Loucy (cell line): ENCODE data around the gene PPP2R2B.

Source experiments
- H2AFZ ChIP-seq: fragments of 200-600 bp; sonication (generic); 2 replicates; pipeline ENCODE4 v1.6.0; 2016; ENCODE audit warnings: antibody characterized with exemption, mild to moderate bottlenecking, low read length, moderate library complexity
- H3F3A ChIP-seq: fragments of 200-600 bp; 2 replicates; pipeline ENCODE4 v1.6.0; 2016; ENCODE audit warnings: antibody characterized with exemption, low read depth, mild to moderate bottlenecking
- H3K27me3 ChIP-seq: fragments of 200-600 bp; sonication (generic); 2 replicates; pipeline ENCODE4 v1.6.1; 2014; ENCODE audit warnings: low read length, mild to moderate bottlenecking; ENCODE audit not compliant: insufficient read depth, poor library complexity, severe bottlenecking
- H3K36me3 ChIP-seq: fragments of 200-600 bp; sonication (generic); 2 replicates; pipeline ENCODE4 v1.6.1; 2016; ENCODE audit warnings: low read length; ENCODE audit not compliant: insufficient read depth
- H3K4me1 ChIP-seq: fragments of 200-600 bp; sonication (generic); 2 replicates; pipeline ENCODE4 v1.5.1; 2014; ENCODE audit warnings: low read length, mild to moderate bottlenecking; ENCODE audit not compliant: insufficient read depth, poor library complexity, severe bottlenecking
- H3K4me2 ChIP-seq: fragments of 200-600 bp; sonication (generic); 2 replicates; pipeline ENCODE4 v1.6.0; 2014; ENCODE audit warnings: antibody characterized with exemption, low read length, low read depth, mild to moderate bottlenecking; ENCODE audit not compliant: poor library complexity, severe bottlenecking
- H3K4me3 ChIP-seq: fragments of 200-600 bp; sonication (generic); 2 replicates; pipeline ENCODE4 v1.5.1; 2014; ENCODE audit warnings: low read length, mild to moderate bottlenecking, mixed read lengths; ENCODE audit not compliant: poor library complexity, severe bottlenecking
- H3K79me2 ChIP-seq: fragments of 200-600 bp; sonication (generic); 2 replicates; pipeline ENCODE4 v1.6.1; 2014; ENCODE audit warnings: low read length; ENCODE audit not compliant: insufficient read depth
- H3K9ac ChIP-seq: fragments of 200-600 bp; sonication (generic); 2 replicates; pipeline ENCODE4 v1.6.0; 2014; ENCODE audit warnings: mild to moderate bottlenecking, low read depth, low read length, moderate library complexity; ENCODE audit not compliant: poor library complexity, severe bottlenecking
- H3K9me2 ChIP-seq: fragments of 200-600 bp; sonication (generic); replicated peaks from 2 replicates; pipeline ENCODE4 v1.6.1; 2016; ENCODE audit warnings: low read depth, low read length, mixed read lengths
- H3K9me3 ChIP-seq: fragments of 200-600 bp; sonication (generic); 2 replicates; pipeline ENCODE4 v1.6.1; 2014; ENCODE audit warnings: mild to moderate bottlenecking, antibody characterized with exemption, low read length, low read depth; ENCODE audit not compliant: insufficient read depth
- H4K20me1 ChIP-seq: fragments of 200-600 bp; sonication (generic); 2 replicates; pipeline ENCODE4 v1.6.0; 2014; ENCODE audit warnings: antibody characterized with exemption, low read length, mild to moderate bottlenecking; ENCODE audit not compliant: insufficient read depth, poor library complexity, severe bottlenecking
- EZH2phosphoT487 ChIP-seq: fragments of 200-600 bp; IDR thresholded peaks from 2 replicates; pipeline ENCODE4 v1.6.1; 2018; ENCODE audit warnings: antibody characterized with exemption, mild to moderate bottlenecking, moderate library complexity, borderline replicate concordance
- TF ChIP-seq, protein P1 (sequence below): fragments of 200-600 bp; sonication (generic); conservative IDR thresholded peaks from 2 replicates; pipeline ENCODE4 v1.5.1; 2014; ENCODE audit warnings: mild to moderate bottlenecking, antibody characterized with exemption, low read length

The PPP2R2B gene

DNA sequence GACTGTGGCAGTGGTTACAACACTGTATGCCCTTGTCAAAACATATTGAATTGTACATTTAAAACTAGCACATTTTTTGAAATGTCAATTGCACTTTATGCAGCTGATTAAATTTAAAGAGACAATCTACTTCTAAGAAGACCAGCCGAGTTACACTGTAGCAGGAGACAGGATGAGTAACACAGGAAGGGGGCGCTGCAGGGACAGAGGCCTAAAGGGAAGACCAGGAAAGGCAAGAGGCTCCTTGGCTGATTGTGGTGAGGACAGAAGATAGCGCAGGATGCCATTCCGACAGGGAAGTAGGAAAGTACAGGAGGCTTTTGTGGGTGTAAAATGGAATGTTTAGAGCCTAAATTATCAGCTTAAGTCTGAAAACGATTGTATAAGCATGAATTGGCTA is 28.2 kb upstream of the PPP2R2B start:
- TF ChIP-seq, protein P1, sequence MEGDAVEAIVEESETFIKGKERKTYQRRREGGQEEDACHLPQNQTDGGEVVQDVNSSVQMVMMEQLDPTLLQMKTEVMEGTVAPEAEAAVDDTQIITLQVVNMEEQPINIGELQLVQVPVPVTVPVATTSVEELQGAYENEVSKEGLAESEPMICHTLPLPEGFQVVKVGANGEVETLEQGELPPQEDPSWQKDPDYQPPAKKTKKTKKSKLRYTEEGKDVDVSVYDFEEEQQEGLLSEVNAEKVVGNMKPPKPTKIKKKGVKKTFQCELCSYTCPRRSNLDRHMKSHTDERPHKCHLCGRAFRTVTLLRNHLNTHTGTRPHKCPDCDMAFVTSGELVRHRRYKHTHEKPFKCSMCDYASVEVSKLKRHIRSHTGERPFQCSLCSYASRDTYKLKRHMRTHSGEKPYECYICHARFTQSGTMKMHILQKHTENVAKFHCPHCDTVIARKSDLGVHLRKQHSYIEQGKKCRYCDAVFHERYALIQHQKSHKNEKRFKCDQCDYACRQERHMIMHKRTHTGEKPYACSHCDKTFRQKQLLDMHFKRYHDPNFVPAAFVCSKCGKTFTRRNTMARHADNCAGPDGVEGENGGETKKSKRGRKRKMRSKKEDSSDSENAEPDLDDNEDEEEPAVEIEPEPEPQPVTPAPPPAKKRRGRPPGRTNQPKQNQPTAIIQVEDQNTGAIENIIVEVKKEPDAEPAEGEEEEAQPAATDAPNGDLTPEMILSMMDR, result no peak
- TF ChIP-seq EZH2phosphoT487, result no peak
- Histone ChIP-seq H3K36me3 (no peaks in the 10 kb centered on the region), H3K4me3 (no peak overlapping the region), H3K9me2 (no peaks in the 10 kb centered on the region), H4K20me1 (no peaks in the 10 kb centered on the region), H3K27me3 (no peaks in the 10 kb centered on the region), H3K79me2 (no peaks in the 10 kb centered on the region), H3K4me2 (no peak overlapping the region), H2AFZ (no peak overlapping the region), H3K4me1 (no peaks in the 10 kb centered on the region), H3F3A (no peaks in the 10 kb centered on the region), H3K9me3 (no peaks in the 10 kb centered on the region), H3K9ac (no peak overlapping the region)

DNA sequence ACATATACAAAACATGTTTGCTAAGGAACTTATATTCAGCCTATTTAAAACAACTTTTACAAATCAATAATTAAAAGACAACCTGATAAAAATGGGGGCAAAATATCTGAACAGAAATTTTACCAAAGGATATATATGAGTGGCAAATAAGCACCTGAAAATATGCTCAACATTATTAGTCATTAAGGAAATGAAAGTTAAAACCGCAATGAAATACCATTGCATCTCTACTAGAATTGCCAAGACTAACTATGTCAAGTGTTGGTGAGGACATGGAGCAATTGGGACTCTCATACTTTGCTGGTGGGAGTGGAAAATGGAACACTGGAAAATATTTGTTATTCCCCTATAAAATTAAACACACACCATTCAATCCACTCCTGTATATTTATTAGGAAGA is 26.3 kb upstream of the PPP2R2B start:
- TF ChIP-seq EZH2phosphoT487, result no peak
- TF ChIP-seq, protein P1, result no peak
- Histone ChIP-seq H3K9ac (no peak overlapping the region), H4K20me1 (no peaks in the 10 kb centered on the region), H3K27me3 (no peaks in the 10 kb centered on the region), H3K4me1 (no peaks in the 10 kb centered on the region), H3K9me2 (no peaks in the 10 kb centered on the region), H3F3A (no peaks in the 10 kb centered on the region), H2AFZ (no peak overlapping the region), H3K36me3 (no peaks in the 10 kb centered on the region), H3K9me3 (no peaks in the 10 kb centered on the region), H3K4me2 (no peak overlapping the region), H3K4me3 (no peak overlapping the region), H3K79me2 (no peaks in the 10 kb centered on the region)

DNA sequence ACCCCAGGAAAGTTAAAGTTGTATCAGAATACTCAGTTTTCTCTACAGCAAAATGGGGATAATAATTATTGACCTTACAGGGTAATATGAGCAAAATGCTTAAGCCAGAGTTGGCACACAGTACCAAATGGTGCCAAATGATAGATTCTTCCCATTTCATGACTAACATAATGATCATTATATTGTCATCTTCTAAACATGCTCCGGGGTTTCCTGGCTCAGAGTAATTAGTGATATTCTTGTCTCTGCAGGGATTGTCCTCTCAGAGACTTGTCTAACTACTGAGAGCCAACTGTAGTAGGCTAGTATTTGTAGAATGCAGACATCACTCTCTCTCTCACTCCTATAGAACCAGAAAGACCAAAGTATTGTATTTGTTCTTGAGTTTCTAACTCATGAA is 25.2 kb upstream of the PPP2R2B start:
- Histone ChIP-seq H3K4me1 (no peaks in the 10 kb centered on the region), H3F3A (no peaks in the 10 kb centered on the region), H2AFZ (no peak overlapping the region), H3K9ac (no peak overlapping the region), H3K9me2 (no peaks in the 10 kb centered on the region), H3K79me2 (no peaks in the 10 kb centered on the region), H3K9me3 (no peaks in the 10 kb centered on the region), H3K36me3 (no peaks in the 10 kb centered on the region), H3K4me2 (no peak overlapping the region), H3K4me3 (no peak overlapping the region), H3K27me3 (no peaks in the 10 kb centered on the region), H4K20me1 (no peaks in the 10 kb centered on the region)
- no peak for TF ChIP-seq EZH2phosphoT487

DNA sequence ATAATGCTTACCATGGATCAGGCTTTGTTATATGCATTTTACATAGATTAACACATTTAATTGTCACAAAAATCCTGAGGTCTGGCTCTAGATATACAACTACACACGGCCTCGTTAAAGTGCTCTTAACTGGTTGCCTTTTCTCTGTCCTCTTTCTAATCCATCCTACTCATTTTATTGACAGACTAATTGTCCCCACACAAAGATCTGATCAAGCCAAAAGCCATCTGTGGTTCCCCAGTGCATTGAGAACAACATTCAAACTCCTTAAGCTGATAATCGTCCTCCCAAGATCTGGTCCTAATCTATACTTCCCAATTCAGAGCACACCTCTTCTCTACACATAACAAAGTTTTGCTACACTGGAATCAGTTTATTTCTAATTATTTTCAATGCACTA is 23.9 kb upstream of the PPP2R2B start:
- no peak overlapping the region for H3K4me3 ChIP-seq
- H3K4me1 ChIP-seq, result no peaks in the 10 kb centered on the region
- H3K79me2 ChIP-seq, result no peaks in the 10 kb centered on the region
- H3K9me3 ChIP-seq, result no peaks in the 10 kb centered on the region
- H4K20me1 ChIP-seq, result no peaks in the 10 kb centered on the region
- no peaks in the 10 kb centered on the region for H3F3A ChIP-seq
- no peak overlapping the region for H2AFZ ChIP-seq
- H3K9me2 ChIP-seq, result no peaks in the 10 kb centered on the region
- TF ChIP-seq, protein P1, result no peak
- no peak for TF ChIP-seq EZH2phosphoT487
- H3K4me2 ChIP-seq, result no peak overlapping the region
- H3K36me3 ChIP-seq, result no peaks in the 10 kb centered on the region
- no peaks in the 10 kb centered on the region for H3K27me3 ChIP-seq
- no peak overlapping the region for H3K9ac ChIP-seq
